Measurements from ENCODE around the gene GRHL1. TPM values are rescaled to one million over a fixed set of nuclear protein-coding genes. Genes with fewer than 3 reads are reported as not detected.

Gene GRHL1
- total and polyA plus RNA-seq, 2 of the 8 experiments (the other 6 are each of a cell fraction or from before 2014, with no cell fraction given), result 1.3 to 3.6 TPM

DNA sequence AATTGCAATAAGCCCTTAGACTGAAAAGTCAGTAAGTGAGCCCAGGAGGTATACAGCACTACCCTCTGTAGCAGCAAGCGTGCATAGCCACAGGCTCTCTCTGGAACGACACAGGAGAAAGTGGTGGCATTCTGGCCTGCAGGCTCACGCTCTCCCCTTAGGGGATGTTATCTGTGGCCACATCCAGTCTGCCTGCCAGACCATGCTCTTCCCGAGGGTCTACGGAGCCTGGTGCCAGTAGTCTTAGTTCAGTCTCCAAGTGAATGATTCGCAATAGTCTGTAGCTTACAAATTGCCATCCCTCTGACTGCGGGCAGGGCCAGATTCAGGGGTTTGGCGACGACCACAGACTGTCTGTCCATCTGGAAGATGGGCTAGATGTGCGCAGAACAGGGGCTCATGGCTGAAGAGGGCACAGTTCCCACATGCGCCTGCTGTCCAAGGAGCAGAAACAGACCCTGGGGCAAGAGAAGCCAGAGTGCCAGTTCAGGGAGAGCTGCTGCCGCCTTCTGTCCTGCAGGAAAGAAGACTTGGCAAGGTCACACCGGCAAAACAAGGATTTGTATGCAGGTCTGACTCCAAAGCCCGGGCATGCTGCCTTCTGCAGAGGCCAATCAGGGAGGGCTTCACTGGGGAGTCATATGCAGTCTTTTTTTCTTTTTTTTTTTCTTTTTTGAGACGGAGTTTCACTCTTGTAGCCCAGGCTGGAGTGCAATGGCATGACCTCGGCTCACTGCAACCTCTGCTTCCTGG is 88.3 kb downstream of the GRHL1 start (continued):
- TF ChIP-seq ASH2L (IDR thresholded peaks at IDR 0.05; ENCODE audit: low read length) (no peak), SIN3A (conservative IDR thresholded peaks at IDR 0.05 in 1 of 2, IDR thresholded peaks at IDR 0.05 in 1 of 2; ENCODE audit: low read depth in 1 of 2, low read length in 2 of 2) (no peak), POLR2AphosphoS5 (IDR thresholded peaks at IDR 0.05; ENCODE audit: low read depth, low read length) (no peak), PHF8 (conservative IDR thresholded peaks at IDR 0.05; ENCODE audit: low read depth, low read length) (no peak)
- TF ChIP-seq, protein P1, sequence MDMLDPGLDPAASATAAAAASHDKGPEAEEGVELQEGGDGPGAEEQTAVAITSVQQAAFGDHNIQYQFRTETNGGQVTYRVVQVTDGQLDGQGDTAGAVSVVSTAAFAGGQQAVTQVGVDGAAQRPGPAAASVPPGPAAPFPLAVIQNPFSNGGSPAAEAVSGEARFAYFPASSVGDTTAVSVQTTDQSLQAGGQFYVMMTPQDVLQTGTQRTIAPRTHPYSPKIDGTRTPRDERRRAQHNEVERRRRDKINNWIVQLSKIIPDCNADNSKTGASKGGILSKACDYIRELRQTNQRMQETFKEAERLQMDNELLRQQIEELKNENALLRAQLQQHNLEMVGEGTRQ (IDR thresholded peaks at IDR 0.05; ENCODE audit: low read length), result no peak

All from H1 (cell line).